Neural cell (in vitro differentiated cells): ENCODE results near the gene CFI. TPM values are rescaled to one million over a fixed set of nuclear protein-coding genes. Genes with fewer than 3 reads are reported as not detected.

Experiments
- H2AFZ ChIP-seq: fragments of 200-600, 300-800 bp; sonication (generic), shearing (Covaris generic); 2 replicates; pipeline ENCODE4 v1.6.0; 2014; ENCODE audit warnings: low read depth, mild to moderate bottlenecking, antibody characterized with exemption, low read length, moderate library complexity
- H3F3A ChIP-seq: fragments of 200-600 bp; shearing (Covaris generic); 2 replicates; pipeline ENCODE4 v1.6.1; 2016; ENCODE audit warnings: mild to moderate bottlenecking, moderate library complexity, mixed read lengths, antibody characterized with exemption, low read length; ENCODE audit not compliant: insufficient read depth, poor library complexity, severe bottlenecking
- H3K27ac ChIP-seq: fragments of 200-600, 300-800 bp; sonication (generic), shearing (Covaris generic); 2 replicates; pipeline ENCODE4 v1.5.1; 2014; ENCODE audit warnings: mild to moderate bottlenecking, low read length, moderate library complexity
- H3K27me3 ChIP-seq: fragments of 300-800, 200-600 bp; sonication (generic), shearing (Covaris generic); 2 replicates; pipeline ENCODE4 v1.6.0; 2014; ENCODE audit warnings: mild to moderate bottlenecking, low read depth, low read length, moderate library complexity; ENCODE audit not compliant: insufficient read depth
- H3K36me3 ChIP-seq: fragments of 300-800, 200-600 bp; sonication (generic), shearing (Covaris generic); 2 replicates; pipeline ENCODE4 v1.5.1; 2014; ENCODE audit warnings: mild to moderate bottlenecking, antibody characterized with exemption, low read length, moderate library complexity; ENCODE audit not compliant: insufficient read depth
- H3K4me2 ChIP-seq: fragments of 300-800, 200-600 bp; sonication (generic), shearing (Covaris generic); 2 replicates; pipeline ENCODE4 v1.6.0; 2014; ENCODE audit warnings: mild to moderate bottlenecking, low read length
- H3K4me3 ChIP-seq: fragments of 300-800, 200-600 bp; sonication (generic), shearing (Covaris generic); 2 replicates; pipeline ENCODE4 v1.5.1; 2014; ENCODE audit warnings: mild to moderate bottlenecking, low read length, moderate library complexity
- H3K79me2 ChIP-seq: fragments of 200-600 bp; shearing (Covaris generic); replicated peaks from 2 replicates; pipeline ENCODE4 v1.6.0; 2014; ENCODE audit warnings: mild to moderate bottlenecking, low read length, moderate library complexity; ENCODE audit not compliant: insufficient read depth
- H3K9ac ChIP-seq: fragments of 300-800, 200-600 bp; sonication (generic), shearing (Covaris generic); 2 replicates; pipeline ENCODE4 v1.6.1; 2016; ENCODE audit warnings: mild to moderate bottlenecking, low read length, mixed read lengths
- H3K9me2 ChIP-seq: fragments of 200-600 bp; shearing (Covaris generic); 2 replicates; pipeline ENCODE4 v1.6.1; 2016; ENCODE audit warnings: mild to moderate bottlenecking, low read length, mixed read lengths; ENCODE audit not compliant: insufficient read depth
- H3K9me3 ChIP-seq: fragments of 200-600, 300-800 bp; sonication (generic), shearing (Covaris generic); 2 replicates; pipeline ENCODE4 v1.6.1; 2016; ENCODE audit warnings: mild to moderate bottlenecking, mixed run types, low read length, moderate library complexity, mixed read lengths
- H4K20me1 ChIP-seq: fragments of 200-600 bp; shearing (Covaris generic); 2 replicates; pipeline ENCODE4 v1.6.1; 2016; ENCODE audit warnings: mild to moderate bottlenecking, mixed run types; ENCODE audit not compliant: insufficient read depth
- EP300 ChIP-seq: fragments of 450-650 bp; conservative IDR thresholded peaks from 2 replicates; pipeline ENCODE4 v1.6.1; 2014; ENCODE audit warnings: antibody characterized with exemption, mild to moderate bottlenecking, moderate library complexity; ENCODE audit not compliant: poor library complexity, severe bottlenecking
- EZH2 ChIP-seq: fragments of 200-600, 300-800 bp; shearing (Covaris generic), sonication (generic); IDR thresholded peaks from 2 replicates; pipeline ENCODE4 v1.6.1; 2014; ENCODE audit warnings: antibody characterized with exemption, low read length, borderline replicate concordance, mild to moderate bottlenecking; ENCODE audit not compliant: insufficient read depth, poor library complexity, severe bottlenecking
- MXI1 ChIP-seq: fragments of 450-650 bp; conservative IDR thresholded peaks from 2 replicates; pipeline ENCODE4 v1.6.1; 2014; ENCODE audit warnings: antibody characterized with exemption, mild to moderate bottlenecking; ENCODE audit not compliant: poor library complexity, severe bottlenecking
- POLR2AphosphoS5 ChIP-seq: IDR thresholded peaks from 2 replicates; pipeline ENCODE4 v1.6.1; 2012
- RAD21 ChIP-seq: fragments of 450-650 bp; conservative IDR thresholded peaks from 2 replicates; pipeline ENCODE4 v1.6.1; 2014; ENCODE audit warnings: antibody characterized with exemption, mild to moderate bottlenecking, moderate library complexity
- SMC3 ChIP-seq: fragments of 450-650 bp; conservative IDR thresholded peaks from 2 replicates; pipeline ENCODE4 v1.6.1; 2014; ENCODE audit warnings: antibody characterized with exemption, mild to moderate bottlenecking, moderate library complexity; ENCODE audit not compliant: poor library complexity
- TAF1 ChIP-seq: IDR thresholded peaks from 2 replicates; pipeline ENCODE4 v1.6.1; 2012; ENCODE audit warnings: low read depth
- polyA plus RNA-seq: library from polyadenylated mRNA; depleted of rRNA; stranded (reverse); fragments of >200 nt; gene quantifications from 2 replicates; pipeline ENCODE4 v1.2.3, GENCODE V29; 2014
- TF ChIP-seq, protein P1 (sequence below): fragments of 450-650 bp; IDR thresholded peaks from 2 replicates; pipeline ENCODE4 v1.5.1; 2014; ENCODE audit warnings: antibody characterized with exemption, mild to moderate bottlenecking, moderate library complexity; ENCODE audit not compliant: poor library complexity, severe bottlenecking
- TF ChIP-seq, protein P2 (sequence below): IDR thresholded peaks from 2 replicates; pipeline ENCODE4 v1.6.1; 2012; ENCODE audit warnings: borderline replicate concordance

Gene CFI
- polyA plus RNA-seq, 1 donor from 2014 or later, result not detected

DNA sequence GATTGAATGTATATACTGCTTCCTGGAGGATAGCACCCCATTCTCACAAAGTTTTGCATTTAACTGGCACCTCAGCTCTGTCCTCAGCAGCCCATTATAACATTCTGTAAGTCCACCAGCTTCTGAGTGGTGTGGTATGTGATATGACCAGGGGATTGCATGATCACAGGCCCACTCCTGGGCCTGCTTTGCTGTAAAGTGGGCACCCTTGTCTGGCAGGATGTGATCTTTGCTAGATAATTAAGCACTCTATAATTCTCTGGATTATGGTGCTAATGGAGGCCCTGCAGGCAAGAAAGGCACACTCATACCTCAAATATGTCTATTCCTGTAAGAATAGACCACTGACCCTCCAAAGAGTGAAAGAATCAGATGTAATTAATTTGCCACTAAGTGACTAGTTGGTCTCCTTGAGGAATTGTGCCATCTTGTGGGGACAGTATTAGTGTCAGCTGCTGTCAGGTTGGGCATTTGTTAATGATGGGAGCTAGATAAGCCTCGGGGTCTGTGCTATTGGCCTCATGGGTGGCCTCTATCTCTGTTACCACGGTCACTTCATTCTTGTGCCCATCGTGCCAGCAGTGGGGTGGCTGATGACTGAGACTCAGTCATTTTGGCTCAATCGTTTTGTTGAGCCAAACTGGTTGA lies 2.2 kb upstream of the CFI start:
- TF ChIP-seq, protein P1, sequence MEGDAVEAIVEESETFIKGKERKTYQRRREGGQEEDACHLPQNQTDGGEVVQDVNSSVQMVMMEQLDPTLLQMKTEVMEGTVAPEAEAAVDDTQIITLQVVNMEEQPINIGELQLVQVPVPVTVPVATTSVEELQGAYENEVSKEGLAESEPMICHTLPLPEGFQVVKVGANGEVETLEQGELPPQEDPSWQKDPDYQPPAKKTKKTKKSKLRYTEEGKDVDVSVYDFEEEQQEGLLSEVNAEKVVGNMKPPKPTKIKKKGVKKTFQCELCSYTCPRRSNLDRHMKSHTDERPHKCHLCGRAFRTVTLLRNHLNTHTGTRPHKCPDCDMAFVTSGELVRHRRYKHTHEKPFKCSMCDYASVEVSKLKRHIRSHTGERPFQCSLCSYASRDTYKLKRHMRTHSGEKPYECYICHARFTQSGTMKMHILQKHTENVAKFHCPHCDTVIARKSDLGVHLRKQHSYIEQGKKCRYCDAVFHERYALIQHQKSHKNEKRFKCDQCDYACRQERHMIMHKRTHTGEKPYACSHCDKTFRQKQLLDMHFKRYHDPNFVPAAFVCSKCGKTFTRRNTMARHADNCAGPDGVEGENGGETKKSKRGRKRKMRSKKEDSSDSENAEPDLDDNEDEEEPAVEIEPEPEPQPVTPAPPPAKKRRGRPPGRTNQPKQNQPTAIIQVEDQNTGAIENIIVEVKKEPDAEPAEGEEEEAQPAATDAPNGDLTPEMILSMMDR, result peak; percentile 20
- TF ChIP-seq SMC3, result peak; percentile 16
- no peak for TF ChIP-seq POLR2AphosphoS5

DNA sequence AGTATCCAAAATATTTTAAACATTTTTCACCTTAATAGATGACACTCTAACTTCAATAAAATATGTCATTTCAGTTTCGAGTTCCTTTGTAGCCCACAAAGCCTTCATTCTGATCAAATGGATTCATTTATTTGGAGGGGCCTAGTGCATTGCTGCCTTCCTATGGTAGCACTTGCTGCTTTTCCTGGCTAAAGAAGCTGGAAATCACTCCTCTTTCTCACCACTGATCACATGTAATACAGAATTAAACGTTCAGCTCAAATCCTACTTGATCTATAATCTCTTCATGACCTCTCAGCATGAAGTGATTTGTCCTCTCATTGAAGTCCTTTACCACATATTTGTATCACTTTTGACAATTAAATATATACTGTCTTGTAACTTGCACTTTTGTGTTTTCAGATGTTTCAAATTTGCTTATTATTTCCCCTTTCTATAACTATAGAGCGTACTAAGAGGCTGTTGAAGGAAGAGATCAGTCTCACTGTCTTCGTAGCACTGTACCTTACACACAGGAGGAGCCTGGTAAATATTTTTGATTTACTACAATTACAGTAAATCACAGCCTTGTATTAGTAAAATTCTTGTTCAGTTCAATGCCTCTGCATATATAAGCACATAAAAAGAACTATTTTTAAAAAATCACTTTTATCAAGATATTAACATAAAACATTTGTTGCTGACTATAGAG lies 555 bp downstream of the CFI start:
- H3K4me3 ChIP-seq, result no peak overlapping the region
- H2AFZ ChIP-seq, result no peak overlapping the region

More for the DNA sequence above, 2.2 kb upstream of the CFI start:
- Histone ChIP-seq H2AFZ (no peak overlapping the region), H3K36me3 (no peaks in the 10 kb centered on the region), H3K4me3 (no peak overlapping the region), H3K9ac (no peak overlapping the region), H3K9me3 (no peaks in the 10 kb centered on the region), H3K79me2 (no peaks in the 10 kb centered on the region), H3K27ac (no peak overlapping the region), H3K9me2 (no peaks in the 10 kb centered on the region), H3K4me2 (no peak overlapping the region), H3K27me3 (no peaks in the 10 kb centered on the region), H4K20me1 (no peaks in the 10 kb centered on the region), H3F3A (no peaks in the 10 kb centered on the region)

DNA sequence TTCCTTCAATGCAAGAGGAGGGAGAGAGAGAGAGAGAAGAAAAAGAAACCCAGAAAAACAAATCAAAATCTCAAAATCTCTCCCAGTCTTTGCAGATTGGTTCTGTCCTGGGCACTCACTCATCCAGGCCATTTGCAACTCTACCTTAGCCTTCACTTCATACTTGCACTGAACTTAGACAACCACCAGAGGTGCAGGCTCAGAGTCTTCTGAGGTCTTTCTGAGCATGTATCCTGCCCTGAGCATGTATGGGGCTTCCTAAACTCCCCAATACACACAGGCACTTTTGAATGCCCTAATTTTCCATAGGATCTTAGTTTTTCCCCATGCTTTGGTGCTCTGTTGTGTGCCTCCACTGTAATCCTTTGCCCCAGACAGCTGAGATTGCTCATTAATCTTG lies 2.9 kb downstream of the CFI start:
- no peaks in the 10 kb centered on the region for H3K9me2 ChIP-seq
- no peaks in the 10 kb centered on the region for H3F3A ChIP-seq
- H3K4me2 ChIP-seq, result no peak overlapping the region
- H3K27ac ChIP-seq, result no peak overlapping the region
- no peak overlapping the region for H3K4me3 ChIP-seq
- no peak overlapping the region for H2AFZ ChIP-seq
- no peaks in the 10 kb centered on the region for H3K9me3 ChIP-seq
- no peak overlapping the region for H3K9ac ChIP-seq
- H4K20me1 ChIP-seq, result no peaks in the 10 kb centered on the region
- TF ChIP-seq POLR2AphosphoS5 (no peak), SMC3 (no peak), MXI1 (no peak), EP300 (no peak), EZH2 (no peak), RAD21 (no peak), TAF1 (no peak)
- TF ChIP-seq, protein P1, result no peak
- TF ChIP-seq, protein P2, sequence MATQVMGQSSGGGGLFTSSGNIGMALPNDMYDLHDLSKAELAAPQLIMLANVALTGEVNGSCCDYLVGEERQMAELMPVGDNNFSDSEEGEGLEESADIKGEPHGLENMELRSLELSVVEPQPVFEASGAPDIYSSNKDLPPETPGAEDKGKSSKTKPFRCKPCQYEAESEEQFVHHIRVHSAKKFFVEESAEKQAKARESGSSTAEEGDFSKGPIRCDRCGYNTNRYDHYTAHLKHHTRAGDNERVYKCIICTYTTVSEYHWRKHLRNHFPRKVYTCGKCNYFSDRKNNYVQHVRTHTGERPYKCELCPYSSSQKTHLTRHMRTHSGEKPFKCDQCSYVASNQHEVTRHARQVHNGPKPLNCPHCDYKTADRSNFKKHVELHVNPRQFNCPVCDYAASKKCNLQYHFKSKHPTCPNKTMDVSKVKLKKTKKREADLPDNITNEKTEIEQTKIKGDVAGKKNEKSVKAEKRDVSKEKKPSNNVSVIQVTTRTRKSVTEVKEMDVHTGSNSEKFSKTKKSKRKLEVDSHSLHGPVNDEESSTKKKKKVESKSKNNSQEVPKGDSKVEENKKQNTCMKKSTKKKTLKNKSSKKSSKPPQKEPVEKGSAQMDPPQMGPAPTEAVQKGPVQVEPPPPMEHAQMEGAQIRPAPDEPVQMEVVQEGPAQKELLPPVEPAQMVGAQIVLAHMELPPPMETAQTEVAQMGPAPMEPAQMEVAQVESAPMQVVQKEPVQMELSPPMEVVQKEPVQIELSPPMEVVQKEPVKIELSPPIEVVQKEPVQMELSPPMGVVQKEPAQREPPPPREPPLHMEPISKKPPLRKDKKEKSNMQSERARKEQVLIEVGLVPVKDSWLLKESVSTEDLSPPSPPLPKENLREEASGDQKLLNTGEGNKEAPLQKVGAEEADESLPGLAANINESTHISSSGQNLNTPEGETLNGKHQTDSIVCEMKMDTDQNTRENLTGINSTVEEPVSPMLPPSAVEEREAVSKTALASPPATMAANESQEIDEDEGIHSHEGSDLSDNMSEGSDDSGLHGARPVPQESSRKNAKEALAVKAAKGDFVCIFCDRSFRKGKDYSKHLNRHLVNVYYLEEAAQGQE, result no peak
- H3K36me3 ChIP-seq, result no peaks in the 10 kb centered on the region
- H3K79me2 ChIP-seq, result no peaks in the 10 kb centered on the region
- no peaks in the 10 kb centered on the region for H3K27me3 ChIP-seq

More for the DNA sequence above, 555 bp downstream of the CFI start:
- no peak for TF ChIP-seq MXI1
- no peak for TF ChIP-seq RAD21
- Histone ChIP-seq H3K79me2 (no peaks in the 10 kb centered on the region), H3K27ac (no peak overlapping the region), H3K9ac (no peak overlapping the region), H4K20me1 (no peaks in the 10 kb centered on the region), H3K9me3 (no peaks in the 10 kb centered on the region), H3K27me3 (no peaks in the 10 kb centered on the region), H3F3A (no peaks in the 10 kb centered on the region), H3K36me3 (no peaks in the 10 kb centered on the region), H3K9me2 (no peaks in the 10 kb centered on the region), H3K4me2 (no peak overlapping the region)
